ENCODE measurements around the gene UBE2J1. TPM values are rescaled to one million over a fixed set of nuclear protein-coding genes. Genes with fewer than 3 reads are reported as not detected.

Gene UBE2J1
- total and polyA plus RNA-seq, 10 of the 15 experiments (the other 5 are each of a cell fraction or from before 2014, with no cell fraction given): 48.7 to 131 (median 90.0) TPM

DNA sequence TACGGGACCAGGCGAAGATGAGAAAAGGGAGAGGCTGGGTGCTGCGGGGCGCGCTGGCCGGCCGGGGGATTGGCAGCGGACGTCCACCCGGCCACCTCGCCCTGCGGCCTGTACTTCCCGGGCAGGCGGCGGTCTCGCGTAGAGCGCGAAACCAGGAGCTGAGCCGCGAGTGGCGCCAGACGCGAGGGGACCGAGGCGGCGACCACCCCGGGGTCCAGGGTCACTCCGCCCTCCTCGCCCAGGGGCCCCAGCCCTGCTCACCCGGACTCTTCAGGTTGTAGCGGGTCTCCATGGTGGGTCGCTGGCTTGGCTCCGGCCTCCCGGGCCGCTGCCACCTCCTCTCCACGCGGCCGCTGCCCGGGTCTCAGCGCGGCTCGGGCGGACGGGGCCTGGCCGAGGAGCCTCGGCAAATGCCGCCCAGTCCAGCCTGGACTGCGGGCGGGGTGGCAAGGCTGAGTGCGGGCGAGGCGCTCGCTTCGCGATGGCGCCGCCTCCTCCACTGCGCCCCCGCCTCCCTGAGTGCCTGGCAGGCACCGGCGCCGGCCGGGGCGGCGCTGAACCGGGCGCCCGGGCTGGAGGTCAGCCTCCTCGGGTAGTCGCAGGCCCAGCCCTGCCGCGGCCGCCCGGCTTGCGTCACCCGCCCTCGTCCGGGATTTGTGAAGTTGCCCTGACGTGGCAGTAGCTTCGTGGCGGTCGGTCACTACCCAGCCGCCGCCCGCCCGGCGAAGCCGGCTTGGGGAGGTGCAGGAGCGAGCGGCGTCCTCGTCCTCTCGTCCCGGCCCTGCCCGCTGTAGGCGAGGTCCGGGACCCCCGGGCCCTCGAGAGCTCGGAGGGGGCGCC is at the start of gene UBE2J1 (continued):
- no peak; the same call in 1 of the 2 replicates for TF ChIP-seq PKNOX1 (IDR thresholded peaks at IDR 0.05)
- TF ChIP-seq FOXM1 (IDR thresholded peaks at IDR 0.05; ENCODE audit: low read depth, low read length): no peak
- 0 out of 2 replicates have a peak, but pooled peaks have one; percentile 34 for TF ChIP-seq ZNF217 (IDR thresholded peaks at IDR 0.05)
- TF ChIP-seq, protein P1, sequence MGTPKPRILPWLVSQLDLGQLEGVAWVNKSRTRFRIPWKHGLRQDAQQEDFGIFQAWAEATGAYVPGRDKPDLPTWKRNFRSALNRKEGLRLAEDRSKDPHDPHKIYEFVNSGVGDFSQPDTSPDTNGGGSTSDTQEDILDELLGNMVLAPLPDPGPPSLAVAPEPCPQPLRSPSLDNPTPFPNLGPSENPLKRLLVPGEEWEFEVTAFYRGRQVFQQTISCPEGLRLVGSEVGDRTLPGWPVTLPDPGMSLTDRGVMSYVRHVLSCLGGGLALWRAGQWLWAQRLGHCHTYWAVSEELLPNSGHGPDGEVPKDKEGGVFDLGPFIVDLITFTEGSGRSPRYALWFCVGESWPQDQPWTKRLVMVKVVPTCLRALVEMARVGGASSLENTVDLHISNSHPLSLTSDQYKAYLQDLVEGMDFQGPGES (IDR thresholded peaks at IDR 0.05): no peak
- peak; percentile 91 for TF ChIP-seq DPF2 (IDR thresholded peaks at IDR 0.05)
- peak; percentile 76 for TF ChIP-seq CREM (IDR thresholded peaks at IDR 0.05; ENCODE audit: low read depth)
- TF ChIP-seq, protein P2, sequence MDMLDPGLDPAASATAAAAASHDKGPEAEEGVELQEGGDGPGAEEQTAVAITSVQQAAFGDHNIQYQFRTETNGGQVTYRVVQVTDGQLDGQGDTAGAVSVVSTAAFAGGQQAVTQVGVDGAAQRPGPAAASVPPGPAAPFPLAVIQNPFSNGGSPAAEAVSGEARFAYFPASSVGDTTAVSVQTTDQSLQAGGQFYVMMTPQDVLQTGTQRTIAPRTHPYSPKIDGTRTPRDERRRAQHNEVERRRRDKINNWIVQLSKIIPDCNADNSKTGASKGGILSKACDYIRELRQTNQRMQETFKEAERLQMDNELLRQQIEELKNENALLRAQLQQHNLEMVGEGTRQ (IDR thresholded peaks at IDR 0.05; ENCODE audit: borderline replicate concordance, low read depth, low read length): no peak
- no peak for TF ChIP-seq CBX3 (IDR thresholded peaks at IDR 0.05; ENCODE audit: borderline replicate concordance, low read depth)
- TF ChIP-seq YY1 (IDR thresholded peaks at IDR 0.05; ENCODE audit: low read depth, low read length): peak; percentile 73
- 0 out of 2 replicates have a peak, but pooled peaks have one; percentile 31 for TF ChIP-seq ZSCAN29 (IDR thresholded peaks at IDR 0.05)
- TF ChIP-seq CHD2 (IDR thresholded peaks at IDR 0.05; ENCODE audit: borderline replicate concordance, low read depth, low read length): no peak
- TF ChIP-seq BACH1 (IDR thresholded peaks at IDR 0.05; ENCODE audit: borderline replicate concordance): peak; percentile 76; the same call in 1 of the 2 replicates
- TF ChIP-seq BHLHE40 (IDR thresholded peaks at IDR 0.05; ENCODE audit: borderline replicate concordance in 1 of 2, low read depth in 2 of 2, low read length in 1 of 2): peak in 1 of 2 experiments; percentile 79; a peak in 2 of 4 replicates
- no peak for TF ChIP-seq RAD21 (IDR thresholded peaks at IDR 0.05; ENCODE audit: insufficient read depth, low read depth, low read length)
- no peak for TF ChIP-seq MEF2B (IDR thresholded peaks at IDR 0.05; ENCODE audit: partially characterized antibody, poor library complexity, severe bottlenecking)
- no peak for TF ChIP-seq MYB (IDR thresholded peaks at IDR 0.05; ENCODE audit: borderline replicate concordance, low read depth, low read length)
- TF ChIP-seq PAX5 (IDR thresholded peaks at IDR 0.05; ENCODE audit: borderline replicate concordance, low read depth, low read length): no peak
- no peak for TF ChIP-seq ATF7 (IDR thresholded peaks at IDR 0.05; ENCODE audit: low read depth)
- no peak for TF ChIP-seq MTA2 (IDR thresholded peaks at IDR 0.05; ENCODE audit: low read depth)
- 0 out of 2 replicates have a peak, but pooled peaks have one; percentile 40 for TF ChIP-seq ZBED1 (IDR thresholded peaks at IDR 0.05; ENCODE audit: borderline replicate concordance)
- TF ChIP-seq KAT2A (conservative IDR thresholded peaks at IDR 0.05; ENCODE audit: control insufficient read depth, low read depth, low read length): no peak
- TF ChIP-seq BMI1 (IDR thresholded peaks at IDR 0.05; ENCODE audit: borderline replicate concordance): no peak
- peak; percentile 83 for TF ChIP-seq POLR2AphosphoS5 (IDR thresholded peaks at IDR 0.05; ENCODE audit: low read length)
- no peak for TF ChIP-seq EZH2 (IDR thresholded peaks at IDR 0.05; ENCODE audit: borderline replicate concordance, control insufficient read depth, low read depth, low read length)
- no peak for TF ChIP-seq ZNF207 (IDR thresholded peaks at IDR 0.05; ENCODE audit: borderline replicate concordance)
- no peak for TF ChIP-seq RCOR1 (conservative IDR thresholded peaks at IDR 0.05; ENCODE audit: low read depth, low read length)
- TF ChIP-seq, protein P3, sequence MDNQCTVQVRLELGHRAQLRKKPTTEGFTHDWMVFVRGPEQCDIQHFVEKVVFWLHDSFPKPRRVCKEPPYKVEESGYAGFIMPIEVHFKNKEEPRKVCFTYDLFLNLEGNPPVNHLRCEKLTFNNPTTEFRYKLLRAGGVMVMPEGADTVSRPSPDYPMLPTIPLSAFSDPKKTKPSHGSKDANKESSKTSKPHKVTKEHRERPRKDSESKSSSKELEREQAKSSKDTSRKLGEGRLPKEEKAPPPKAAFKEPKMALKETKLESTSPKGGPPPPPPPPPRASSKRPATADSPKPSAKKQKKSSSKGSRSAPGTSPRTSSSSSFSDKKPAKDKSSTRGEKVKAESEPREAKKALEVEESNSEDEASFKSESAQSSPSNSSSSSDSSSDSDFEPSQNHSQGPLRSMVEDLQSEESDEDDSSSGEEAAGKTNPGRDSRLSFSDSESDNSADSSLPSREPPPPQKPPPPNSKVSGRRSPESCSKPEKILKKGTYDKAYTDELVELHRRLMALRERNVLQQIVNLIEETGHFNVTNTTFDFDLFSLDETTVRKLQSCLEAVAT (IDR thresholded peaks at IDR 0.05): no peak
